GM13977 (cell line): Measurements from ENCODE around the gene NAV1.
"Not testable (repeated sequence)": the region's sequence is repeated elsewhere in the genome, so short reads cannot be mapped to it uniquely, and the experiment has no call there.

ENCODE experiments used
- DNase-seq: peaks from one replicate; pipeline ENCODE4 v3.0.0; 2012; ENCODE audit warnings: low spot score
- in situ Hi-C: fragments of 300-500 bp; cut with MboI; formaldehyde crosslinking; loops from one replicate; pipeline ENCODE4 v1.12.0; 2022; ENCODE audit warnings: low sequenced_read_pairs, low pct_unique_long_range_greater_than_20kb, mixed read lengths, inconsistent platforms; ENCODE audit not compliant: unreplicated experiment
- TF ChIP-seq, protein P1 (sequence below): IDR thresholded peaks from 2 replicates; pipeline ENCODE4 v1.5.1; 2012; ENCODE audit warnings: mild to moderate bottlenecking, control low read depth; ENCODE audit not compliant: insufficient read depth; ENCODE audit errors: extremely low read depth, missing control alignments

Gene NAV1

DNA sequence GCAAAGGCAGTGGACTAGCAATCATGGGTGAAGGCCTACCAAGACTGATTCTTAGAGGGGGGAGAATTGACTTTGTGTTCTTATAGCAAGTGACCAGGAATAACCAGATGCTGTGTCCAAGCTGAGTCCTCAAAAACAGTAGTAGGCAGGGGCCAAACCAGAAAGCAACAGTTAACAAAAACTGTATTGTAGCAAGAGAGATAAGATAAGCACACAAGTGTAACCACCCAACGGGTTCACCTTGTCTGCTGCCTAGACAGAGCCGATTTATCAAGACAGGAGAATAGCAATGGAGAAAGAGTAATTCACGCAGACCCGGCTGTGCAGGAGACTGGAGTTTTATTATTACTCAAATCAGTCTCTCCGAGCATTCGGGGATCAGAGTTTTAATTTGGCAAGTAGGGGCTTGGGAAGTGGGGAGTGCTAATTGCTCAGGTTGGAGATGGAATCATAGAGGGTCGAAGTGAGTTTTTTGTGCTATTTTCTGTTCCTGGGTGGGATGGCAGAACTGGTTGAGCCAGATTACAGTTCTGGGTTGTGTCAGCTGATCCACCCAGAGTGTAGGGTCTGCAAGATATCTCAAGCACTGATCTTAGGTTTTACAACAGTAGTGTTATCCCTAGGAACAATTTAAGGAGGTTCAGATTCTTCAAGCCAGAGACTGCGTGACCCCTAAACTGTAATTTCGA is 23.7 kb upstream of the NAV1 start:
- TF ChIP-seq, protein P1, sequence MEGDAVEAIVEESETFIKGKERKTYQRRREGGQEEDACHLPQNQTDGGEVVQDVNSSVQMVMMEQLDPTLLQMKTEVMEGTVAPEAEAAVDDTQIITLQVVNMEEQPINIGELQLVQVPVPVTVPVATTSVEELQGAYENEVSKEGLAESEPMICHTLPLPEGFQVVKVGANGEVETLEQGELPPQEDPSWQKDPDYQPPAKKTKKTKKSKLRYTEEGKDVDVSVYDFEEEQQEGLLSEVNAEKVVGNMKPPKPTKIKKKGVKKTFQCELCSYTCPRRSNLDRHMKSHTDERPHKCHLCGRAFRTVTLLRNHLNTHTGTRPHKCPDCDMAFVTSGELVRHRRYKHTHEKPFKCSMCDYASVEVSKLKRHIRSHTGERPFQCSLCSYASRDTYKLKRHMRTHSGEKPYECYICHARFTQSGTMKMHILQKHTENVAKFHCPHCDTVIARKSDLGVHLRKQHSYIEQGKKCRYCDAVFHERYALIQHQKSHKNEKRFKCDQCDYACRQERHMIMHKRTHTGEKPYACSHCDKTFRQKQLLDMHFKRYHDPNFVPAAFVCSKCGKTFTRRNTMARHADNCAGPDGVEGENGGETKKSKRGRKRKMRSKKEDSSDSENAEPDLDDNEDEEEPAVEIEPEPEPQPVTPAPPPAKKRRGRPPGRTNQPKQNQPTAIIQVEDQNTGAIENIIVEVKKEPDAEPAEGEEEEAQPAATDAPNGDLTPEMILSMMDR = no peak
- DNase-seq = no peak
- in situ Hi-C loops = loop anchor here (10.0 kb wide), 1 partner anchor 70 kb away; no protein-coding TSS in a partner anchor

DNA sequence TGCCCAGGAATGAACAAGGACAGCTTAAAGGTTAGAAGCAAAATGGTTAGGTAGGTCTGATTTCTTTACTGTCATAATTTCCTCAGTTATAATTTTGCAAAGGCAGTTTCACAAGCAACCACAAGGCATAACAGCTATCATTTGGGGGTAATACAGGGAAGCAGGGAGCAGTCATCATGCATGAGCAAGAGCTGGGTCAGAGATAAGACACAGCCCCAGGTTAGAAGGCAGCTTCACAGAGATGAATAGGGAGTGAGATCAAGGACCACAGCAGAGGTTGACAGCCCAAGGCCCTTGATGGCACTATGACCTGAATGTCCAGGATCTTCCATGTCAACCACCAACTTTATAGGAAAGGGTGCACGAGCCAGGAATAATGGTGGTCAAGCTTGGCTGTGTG is 23.0 kb upstream of the NAV1 start:
- TF ChIP-seq, protein P1 = no peak
- DNase-seq = no peak
- in situ Hi-C loops = loop anchor here (10.0 kb wide), 1 partner anchor 71 kb away; no protein-coding TSS in a partner anchor

DNA sequence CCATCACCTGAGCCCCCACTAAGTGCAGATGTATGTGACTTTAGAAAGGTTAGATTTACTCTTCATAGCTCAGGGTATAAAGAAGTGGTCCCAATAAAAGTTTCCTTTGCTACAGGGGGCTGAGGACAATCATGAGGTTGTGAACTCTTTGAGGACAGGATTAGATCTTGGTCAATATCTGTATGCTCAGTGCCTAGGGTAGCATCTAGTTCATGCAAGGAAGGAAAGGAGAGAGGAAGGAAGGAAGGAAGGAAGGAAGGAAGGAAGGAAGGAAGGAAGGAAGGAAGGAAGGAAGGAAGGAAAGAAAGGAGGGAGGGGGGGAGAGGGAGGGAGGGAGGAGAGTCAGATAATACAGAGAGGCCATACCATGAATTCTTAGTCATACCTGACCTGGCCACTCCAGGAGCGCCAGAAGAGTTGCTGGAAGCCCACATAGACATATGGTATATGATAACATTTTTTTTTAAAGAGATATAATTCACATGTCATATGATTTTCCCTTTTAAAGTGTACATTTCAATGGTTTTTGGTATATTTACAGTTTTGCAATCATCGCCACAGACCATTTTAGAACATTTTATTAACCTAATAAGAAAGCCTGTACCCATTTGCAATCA is 22.3 kb upstream of the NAV1 start:
- TF ChIP-seq, protein P1 = no peak
- in situ Hi-C loops = loop anchor here (10.0 kb wide), 1 partner anchor 72 kb away; no protein-coding TSS in a partner anchor
- no peak for DNase-seq

DNA sequence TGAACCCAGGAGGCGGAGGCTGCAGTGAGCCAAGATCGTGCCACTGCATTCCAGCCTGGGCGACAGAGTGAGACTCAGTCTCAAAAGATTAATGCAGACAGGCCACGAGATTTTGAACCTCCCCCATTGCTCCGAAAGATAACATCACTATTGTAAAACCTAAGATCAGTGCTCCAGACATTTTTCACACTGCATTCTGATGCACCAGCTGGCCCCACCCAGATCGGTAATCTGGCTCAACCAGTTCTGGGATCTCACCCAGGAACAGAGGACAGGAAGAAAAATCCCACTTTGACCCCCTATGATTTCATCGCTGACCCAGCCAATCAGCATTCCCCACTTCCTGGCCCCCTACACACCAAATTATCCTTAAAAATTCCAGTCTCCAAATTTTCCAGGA is 21.3 kb upstream of the NAV1 start:
- in situ Hi-C loops = loop anchor here (10.0 kb wide), 1 partner anchor 73 kb away; no protein-coding TSS in a partner anchor
- TF ChIP-seq, protein P1 = no peak
- DNase-seq = no peak

DNA sequence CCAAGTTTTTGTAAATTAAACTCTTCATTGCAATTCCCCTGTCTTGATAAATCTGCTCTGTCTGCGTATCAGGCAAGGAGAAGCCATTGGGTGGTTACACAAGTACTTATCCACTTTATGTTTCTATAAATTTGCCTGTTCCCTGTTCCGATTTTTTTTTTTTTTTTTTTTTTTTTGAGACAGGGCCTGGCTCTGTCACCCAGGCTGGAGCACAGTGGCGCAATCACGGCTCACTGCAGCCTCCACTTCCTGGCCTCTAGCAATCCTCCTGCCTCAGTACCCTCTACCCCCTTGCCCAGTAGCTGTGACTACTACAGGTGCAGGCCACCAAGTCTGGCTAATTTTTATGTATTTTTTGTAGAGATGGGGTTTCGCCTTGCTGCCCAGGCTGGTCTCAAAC is 20.9 kb upstream of the NAV1 start:
- TF ChIP-seq, protein P1 = no peak
- DNase-seq = no peak
- in situ Hi-C loops = loop anchor here (10.0 kb wide), 1 partner anchor 73 kb away; no protein-coding TSS in a partner anchor

DNA sequence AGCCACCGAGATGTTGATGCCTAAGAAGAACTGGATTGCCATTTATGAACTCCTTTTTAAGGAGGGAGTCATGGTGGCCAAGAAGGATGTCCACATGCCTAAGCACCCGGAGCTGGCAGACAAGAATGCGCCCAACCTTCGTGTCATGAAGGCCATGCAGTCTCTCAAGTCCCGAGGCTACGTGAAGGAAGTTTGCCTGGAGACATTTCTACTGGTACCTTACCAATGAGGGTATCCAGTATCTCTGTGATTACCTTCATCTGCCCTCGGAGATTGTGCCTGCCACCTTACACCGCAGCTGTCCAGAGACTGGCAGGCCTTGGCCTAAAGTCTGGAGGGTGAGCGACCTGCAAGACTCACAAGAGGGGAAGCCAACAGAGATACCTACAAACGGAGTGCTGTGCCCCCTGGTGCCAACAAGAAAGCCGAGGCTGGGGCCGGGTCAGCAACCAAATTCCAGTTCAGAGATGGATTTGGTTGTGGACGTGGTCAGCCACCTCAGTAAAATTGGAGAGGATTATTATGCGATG is 18.8 kb upstream of the NAV1 start:
- DNase-seq, in situ Hi-C loops: not testable (repeated sequence)
